T47D (cell line): ENCODE measurements around the gene GPR42.

Experiments used
- DNase-seq, 2 experiments: peaks; one replicate each; pipeline versions ENCODE4 v3.0.0 to v3.0.0-alpha.2; 2011 to 2012; ENCODE audit warnings: low read depth in 1 of 2, low spot score in 1 of 2
- JUND ChIP-seq: IDR thresholded peaks from 2 replicates; pipeline ENCODE4 v1.6.1; 2012; ENCODE audit warnings: low read depth
- in situ Hi-C: cut with HindIII; loops from 2 replicates; pipeline ENCODE4 v1.10.0; 2016; ENCODE audit warnings: low sequenced_read_pairs, low pct_unique_long_range_greater_than_20kb

Gene GPR42

DNA sequence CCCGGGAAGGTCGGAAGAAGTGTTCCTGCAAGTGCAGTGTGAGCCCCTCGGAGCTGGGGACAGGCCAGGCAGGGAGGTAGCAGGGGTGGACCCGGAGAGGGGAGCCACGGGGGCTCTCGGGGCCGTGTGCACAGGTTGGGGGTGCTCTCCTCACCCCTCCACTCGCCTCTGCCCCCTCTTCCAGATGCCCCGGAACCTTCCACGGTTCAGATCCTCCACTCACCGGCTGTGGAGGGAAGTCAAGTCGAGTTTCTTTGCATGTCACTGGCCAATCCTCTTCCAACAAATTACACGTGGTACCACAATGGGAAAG is 32.9 kb upstream of the GPR42 start:
- in situ Hi-C loops: no loop called here
- TF ChIP-seq JUND: no peak
- DNase-seq: no peak

DNA sequence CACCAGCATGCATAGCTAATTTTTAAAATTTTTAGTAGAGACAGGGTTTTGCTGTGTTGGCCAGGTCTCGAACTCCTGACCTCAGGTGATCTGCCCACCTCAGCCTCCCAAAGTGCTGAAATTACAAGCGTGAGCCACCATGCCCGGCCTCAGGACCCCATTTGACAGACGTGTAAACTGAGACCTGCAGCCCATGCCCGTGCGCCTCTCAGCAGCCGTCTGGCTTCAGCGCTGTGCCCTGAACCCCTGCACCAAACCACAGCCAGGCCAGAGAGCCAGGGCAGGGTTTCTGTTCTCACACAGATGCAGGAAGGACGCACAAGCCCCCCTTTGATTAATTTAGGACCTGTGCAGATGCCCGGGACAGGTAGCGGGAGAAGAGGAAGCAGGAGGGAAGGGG is 30.4 kb upstream of the GPR42 start:
- DNase-seq: no peak
- in situ Hi-C loops: no loop called here
- no peak for TF ChIP-seq JUND

- no peak for TF ChIP-seq JUND
- no peak for DNase-seq
- in situ Hi-C loops: no loop called here
These were observed 29.9 kb upstream of the GPR42 start for GRCh38 chr19:35341006-35341405.

DNA sequence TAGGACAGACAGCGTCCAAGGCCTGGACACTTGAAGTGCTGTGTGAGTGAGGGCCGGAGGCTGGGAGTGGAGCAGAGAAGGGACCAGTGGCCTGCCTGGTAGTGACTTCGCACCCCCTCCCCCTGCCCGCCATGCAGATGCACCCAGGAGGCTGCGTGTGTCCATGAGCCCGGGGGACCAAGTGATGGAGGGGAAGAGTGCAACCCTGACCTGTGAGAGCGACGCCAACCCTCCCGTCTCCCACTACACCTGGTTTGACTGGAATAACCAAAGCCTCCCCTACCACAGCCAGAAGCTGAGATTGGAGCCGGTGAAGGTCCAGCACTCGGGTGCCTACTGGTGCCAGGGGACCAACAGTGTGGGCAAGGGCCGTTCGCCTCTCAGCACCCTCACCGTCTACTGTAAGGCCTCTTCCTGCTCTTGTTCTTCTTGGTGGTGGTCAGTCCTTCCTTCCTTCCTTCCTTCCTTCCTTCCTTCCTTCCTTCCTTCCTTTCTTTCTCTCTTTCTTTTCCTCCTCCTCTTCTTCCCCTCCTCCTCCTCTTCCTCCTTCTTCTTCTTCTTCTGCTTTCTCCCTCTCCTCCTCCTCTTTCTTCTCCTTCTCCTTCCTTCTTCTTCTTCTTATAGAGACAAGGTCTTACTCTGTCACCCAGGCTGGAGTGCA is 29.2 kb upstream of the GPR42 start:
- TF ChIP-seq JUND: no peak
- no peak for DNase-seq
- in situ Hi-C loops: no loop called here

DNA sequence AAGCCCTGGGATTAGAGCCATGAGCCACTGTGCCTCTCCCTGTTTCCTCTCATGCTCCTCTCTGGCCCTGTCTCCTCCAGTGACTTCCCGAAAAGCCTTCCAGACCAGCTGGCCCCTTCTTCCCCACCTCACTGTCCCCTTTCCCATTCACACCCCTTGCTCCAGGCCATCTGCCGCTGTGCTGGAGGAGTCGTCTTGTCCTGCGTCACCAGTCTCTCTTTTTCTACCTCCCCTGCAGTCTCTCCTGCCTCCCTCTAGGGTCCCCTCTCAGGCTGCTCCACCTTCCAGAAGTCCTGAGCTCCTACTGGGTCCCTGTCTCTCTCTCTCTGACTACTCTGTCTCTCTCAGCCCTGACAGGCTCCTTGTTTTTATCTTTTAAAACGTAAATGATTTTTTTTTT is 28.4 kb upstream of the GPR42 start:
- TF ChIP-seq JUND: no peak
- DNase-seq: no peak
- in situ Hi-C loops: no loop called here

- no peak for DNase-seq
- no peak for TF ChIP-seq JUND
- in situ Hi-C loops: no loop called here
These were observed 26.3 kb upstream of the GPR42 start for GRCh38 chr19:35344511-35345031.

- TF ChIP-seq JUND: no peak
- in situ Hi-C loops: no loop called here
- no peak for DNase-seq
These were observed 25.2 kb upstream of the GPR42 start for GRCh38 chr19:35345671-35346111.

DNA sequence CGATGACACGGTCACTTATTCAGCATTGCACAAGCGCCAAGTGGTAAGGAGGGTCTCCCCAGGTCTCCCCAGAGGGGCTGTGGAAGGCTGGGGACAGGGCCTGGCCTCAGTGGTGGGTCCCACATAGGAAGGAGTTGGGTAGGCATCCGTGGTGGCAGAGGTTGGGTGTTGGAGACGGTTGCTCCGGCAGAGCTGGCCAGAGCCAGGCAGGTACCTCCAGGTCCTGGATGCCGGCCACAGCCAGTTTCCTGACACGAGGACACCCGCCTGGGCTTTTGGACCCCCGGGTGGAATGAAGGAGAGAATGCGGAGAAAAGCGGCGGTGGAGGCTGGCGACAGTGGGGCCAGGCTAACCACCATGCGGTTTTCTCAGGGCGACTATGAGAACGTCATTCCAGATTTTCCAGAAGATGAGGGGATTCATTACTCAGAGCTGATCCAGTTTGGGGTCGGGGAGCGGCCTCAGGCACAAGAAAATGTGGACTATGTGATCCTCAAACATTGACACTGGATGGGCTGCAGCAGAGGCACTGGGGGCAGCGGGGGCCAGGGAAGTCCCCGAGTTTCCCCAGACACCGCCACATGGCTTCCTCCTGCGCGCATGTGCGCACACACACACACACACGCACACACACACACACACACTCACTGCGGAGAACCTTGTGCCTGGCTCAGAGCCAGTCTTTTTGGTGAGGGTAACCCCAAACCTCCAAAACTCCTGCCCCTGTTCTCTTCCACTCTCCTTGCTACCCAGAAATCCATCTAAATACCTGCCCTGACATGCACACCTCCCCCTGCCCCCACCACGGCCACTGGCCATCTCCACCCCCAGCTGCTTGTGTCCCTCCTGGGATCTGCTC is 24.4 kb upstream of the GPR42 start:
- in situ Hi-C loops: no loop called here
- no peak for TF ChIP-seq JUND
- no peak for DNase-seq

- DNase-seq: peak in 1 of 2 experiments; percentile 28
- no peak for TF ChIP-seq JUND
- in situ Hi-C loops: no loop called here
These were observed 23.5 kb upstream of the GPR42 start, which contains the start of gene FFAR1 for GRCh38 chr19:35347171-35347929. FFAR1 (plus strand) TSS chr19:35347902; CDS start chr19:35351552, 3,650 bp downstream.

DNA sequence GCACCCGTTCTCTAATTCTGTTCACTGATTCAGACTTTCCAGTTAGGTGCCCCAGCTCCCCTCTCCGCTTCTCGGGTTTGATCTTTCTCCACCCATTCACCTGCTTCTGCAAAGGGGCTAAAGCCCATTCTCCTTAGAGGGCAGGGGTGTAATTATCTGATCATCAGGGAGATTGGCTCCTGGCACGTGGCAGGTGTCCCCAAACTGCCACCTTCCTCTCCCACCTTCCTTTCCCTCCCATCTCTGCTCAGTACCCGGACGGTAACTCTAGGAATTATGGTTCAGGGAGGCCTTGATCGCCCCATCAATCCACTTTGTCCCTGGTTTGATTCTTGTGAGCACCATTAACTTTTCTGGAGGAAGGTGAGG is 23.0 kb upstream of the GPR42 start:
- TF ChIP-seq JUND: no peak
- in situ Hi-C loops: no loop called here
- DNase-seq: no peak

GRCh38 chr19:35348911-35349611 is 21.8 kb upstream of the GPR42 start:
- TF ChIP-seq JUND: no peak
- in situ Hi-C loops: no loop called here
- DNase-seq: no peak
